SW480 (cell line): Measurements from ENCODE around the gene SYT2.
"Not testable (repeated sequence)": the region's sequence is repeated elsewhere in the genome, so short reads cannot be mapped to it uniquely, and the experiment has no call there.

Experiments used
- DNase-seq: peaks from one replicate; pipeline ENCODE4 v3.0.0-alpha.2; 2016; ENCODE audit warnings: low spot score

Gene SYT2

DNA sequence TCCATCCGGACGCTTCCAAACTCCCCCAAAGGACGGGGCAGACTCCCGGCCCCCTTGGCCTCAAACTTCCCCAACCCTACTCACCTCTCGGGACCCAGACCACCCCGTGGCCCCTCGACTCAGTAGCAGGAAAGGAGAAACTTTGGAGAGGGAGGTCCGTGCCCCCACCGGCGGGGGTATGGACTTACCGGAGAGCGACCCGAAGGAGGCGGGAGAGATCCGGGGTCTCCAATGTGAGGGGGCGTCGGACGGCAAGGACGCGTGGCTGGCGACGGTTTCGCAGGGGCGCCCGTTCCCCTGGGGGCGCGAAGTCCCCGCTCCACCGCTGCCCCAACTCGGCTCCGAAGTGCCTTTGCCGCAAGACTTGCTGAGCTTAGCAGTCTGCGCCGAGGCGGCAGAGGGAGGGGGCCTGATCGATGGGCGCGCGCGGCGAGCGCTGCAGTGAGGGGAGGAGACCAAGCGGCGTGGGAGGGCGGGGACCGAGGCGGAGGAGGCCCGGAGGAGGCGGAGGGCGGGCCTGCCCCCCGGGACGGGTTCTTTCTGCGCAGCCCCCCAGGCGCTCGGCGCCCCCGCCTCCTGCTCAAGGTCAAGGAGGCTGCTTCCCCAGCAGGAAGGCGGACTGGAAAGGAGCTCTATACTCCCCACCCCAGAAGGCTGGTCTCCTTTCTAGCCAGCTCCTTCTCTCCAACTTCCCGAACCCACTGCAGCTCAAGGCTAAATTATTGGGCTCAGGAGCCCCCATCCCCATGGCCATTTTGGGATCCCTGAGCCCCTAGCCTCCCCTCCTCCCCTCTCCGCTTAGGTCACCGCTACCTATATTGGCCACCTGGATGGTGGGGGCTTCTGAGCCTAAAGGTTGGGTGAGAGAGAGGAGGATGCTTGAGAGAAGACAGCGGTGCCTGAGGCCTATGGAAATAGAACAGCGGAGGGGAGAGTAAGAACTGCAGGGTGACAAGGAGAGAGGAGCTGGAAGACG is at the start of gene SYT2:
Gene SYT2 (minus strand): TSS at position 385 of the 976 bp plus-strand sequence. CDS start 104,682 bp downstream, outside the sequence.
- no peak for DNase-seq

DNA sequence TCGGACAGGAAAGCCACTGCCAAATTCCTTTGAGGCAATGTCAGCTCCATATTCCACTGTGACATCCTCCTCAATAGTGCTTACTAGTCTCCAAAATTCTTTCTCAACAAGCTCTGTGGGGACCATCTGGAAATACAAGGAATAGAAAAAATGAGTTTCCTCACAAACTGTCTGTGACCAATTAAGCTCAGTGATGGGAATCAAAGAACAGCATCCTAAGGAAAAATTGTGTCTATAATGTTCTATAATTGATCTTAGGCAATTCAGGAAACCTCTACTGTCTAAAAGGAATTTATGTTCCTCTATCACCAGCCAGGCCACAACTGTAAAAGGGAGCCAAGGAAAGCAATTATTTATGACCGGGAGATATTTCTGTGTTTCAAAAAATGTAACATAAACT is 46.1 kb upstream of the SYT2 start:
- no peak for DNase-seq

DNA sequence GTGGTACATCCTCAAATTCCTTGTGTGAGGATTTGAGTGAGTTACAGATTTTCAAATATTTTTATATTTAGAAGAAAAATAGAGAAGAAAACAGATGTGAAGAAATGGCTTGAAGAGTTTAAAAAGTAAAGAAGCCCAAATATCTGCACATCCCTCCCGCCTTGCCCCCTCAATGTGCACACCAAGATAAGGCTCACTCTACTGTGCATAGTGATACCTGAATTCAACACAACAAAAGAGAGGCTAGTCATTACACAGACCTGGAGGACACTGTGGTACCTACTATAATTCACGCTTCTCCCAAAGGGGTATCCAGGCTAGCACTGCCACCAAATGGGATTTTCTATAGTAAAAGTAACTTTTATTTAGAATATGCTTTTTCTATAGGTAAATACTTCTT is 44.0 kb upstream of the SYT2 start:
- DNase-seq: no peak

DNA sequence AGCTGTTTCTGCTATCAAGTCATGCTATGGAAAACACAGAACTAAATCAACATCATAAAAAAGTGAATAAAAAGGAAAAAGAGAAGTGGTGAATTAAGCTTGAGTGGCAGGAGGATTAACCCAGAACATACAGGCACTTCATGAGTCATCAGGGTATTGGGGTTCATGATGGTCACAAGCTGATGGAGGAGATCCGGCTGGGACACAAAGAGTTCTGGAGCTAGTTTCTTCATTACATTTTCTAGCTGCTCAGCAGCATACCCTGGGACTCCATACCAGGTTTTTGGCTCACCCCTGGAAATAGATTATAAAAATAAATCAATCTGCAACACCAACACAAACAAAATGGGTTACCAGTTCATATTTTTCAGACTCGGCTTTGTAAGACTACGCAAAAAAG is 42.5 kb upstream of the SYT2 start:
- no peak for DNase-seq

DNA sequence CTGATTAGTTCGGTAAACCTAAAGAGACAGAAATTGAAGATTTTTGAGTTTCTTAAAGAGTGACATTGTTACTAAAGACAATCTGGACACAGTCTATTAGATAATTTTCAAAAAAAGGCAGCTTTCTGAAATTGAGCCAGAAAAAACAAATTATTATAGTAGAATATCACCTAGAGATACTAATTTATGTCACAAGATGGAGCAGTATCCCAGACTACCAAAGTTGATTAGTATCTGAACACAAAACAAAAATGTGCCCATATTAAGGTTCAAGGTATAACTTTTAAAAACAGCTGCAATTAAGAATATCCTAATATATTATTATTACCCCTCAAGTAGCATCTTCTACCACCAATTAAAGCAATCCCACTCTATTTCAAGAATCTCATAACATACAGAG is 40.5 kb upstream of the SYT2 start:
- no peak for DNase-seq

DNA sequence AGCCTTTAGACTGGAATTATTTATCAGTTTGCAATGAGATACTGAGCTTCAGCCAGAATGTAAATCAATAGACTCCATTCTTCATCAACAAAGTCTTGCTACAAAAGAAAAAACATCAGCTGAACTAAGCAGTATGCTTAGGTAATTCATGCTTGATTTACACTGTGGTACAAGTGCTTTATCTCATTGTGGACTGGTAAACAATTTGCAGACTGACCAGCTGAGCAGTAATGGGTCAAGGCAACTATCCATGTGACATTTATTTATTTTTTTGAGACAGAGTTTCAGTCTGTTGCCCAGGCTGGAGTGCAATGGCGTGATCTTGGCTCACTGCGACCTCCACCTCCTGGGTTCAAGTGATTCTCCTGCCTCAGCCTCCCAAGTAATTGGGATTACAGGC is 39.8 kb upstream of the SYT2 start:
- no peak for DNase-seq

DNA sequence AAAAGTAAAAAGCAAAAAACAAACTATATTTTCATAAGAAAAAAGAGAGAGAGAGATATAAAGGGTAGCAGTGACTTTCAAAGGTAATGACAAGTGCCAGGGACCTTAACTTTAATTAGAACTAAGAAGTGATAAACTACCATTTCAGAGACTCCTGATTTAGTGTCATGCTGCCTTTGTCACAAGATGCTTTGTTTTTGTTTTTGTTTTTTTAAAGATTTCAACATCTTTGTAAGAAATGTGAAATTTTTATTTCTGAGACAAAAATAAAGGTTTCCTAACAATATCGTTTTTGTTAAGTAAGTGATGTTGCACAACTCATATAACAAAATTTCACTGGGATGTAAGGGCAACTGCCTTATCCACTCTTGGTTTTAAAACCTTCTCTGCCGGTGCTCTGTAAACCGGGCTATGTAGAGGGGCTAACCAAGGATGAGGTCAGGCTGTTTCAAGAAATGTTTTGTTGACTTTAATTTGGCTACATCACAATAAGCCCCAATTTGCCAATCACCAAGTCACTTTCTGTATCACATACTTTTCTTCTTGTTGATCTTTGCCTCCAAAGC is 35.2 kb upstream of the SYT2 start:
- no peak for DNase-seq

DNA sequence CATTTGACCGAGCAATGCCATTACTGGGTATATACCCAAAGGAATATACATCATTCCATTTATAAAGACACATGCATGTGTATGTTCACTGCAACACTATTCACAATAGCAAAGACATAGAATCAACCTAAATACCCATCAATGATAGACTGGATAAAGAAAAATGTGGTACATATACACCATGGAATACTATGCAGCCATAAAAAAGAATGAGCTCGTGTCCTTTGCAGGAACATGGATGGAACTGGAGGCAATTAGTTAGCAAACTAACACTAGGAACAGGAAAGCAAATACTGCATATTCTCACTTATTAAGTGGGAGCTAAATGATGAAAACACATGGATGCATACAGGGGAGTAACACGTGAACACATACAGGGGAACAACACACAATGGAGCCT is 34.5 kb upstream of the SYT2 start:
- not testable (repeated sequence) for DNase-seq

DNA sequence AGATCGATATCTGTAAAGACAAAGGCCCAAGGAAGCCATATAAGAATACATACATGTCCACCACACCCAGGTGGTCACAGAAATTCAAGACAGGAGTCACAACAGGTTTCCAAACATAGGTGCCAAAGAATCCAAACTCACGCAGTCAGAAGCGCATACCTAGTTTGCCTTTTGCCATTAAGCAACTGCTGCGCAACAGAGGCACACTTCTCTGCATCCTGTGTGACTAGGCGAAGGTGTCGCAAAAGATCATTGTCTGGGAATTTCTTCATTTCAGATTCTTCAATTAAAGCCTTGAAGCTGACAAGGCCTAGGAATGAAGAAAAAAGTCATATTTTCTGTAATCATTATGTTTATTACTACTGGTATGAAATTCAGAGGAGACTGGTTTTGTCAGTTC is 32.2 kb upstream of the SYT2 start:
- no peak for DNase-seq

DNA sequence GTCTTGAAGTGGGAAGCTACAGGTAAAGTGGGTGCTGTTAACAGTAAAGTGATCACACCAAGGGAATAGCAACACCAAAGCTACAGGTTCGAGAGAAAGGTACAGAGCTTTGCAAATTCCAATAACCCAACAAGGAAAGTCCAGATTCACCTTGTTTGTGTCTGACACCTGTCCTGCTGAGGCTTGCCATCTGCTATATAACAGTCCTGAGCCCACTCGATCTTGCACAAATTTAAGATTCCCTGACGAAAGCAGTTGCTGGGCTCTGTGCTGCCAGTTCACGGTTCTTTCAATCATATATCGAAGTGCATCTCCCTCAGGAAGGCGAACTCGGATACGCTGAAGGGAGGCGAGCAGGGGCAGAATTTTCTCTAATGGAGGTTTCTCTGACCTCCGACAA is 23.0 kb upstream of the SYT2 start:
- no peak for DNase-seq

DNA sequence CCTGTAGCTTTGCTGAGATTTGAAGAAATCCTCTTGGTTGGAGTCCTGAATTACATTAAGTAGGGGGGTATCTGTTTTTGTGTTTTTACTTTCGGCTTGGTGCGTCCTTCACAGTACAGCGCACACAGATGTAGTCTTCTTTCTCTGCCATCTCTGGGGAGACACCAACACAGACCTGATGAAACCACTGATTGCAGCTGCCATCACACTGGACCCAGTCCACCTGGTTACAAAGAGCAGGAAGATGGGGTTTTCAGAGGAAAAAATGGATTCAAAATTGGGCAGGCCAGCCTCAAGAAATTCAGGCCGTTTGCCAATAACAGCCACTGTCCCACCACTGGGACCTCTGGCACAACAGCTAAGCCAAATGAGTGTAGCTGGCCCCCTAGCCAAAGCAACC is 18.7 kb upstream of the SYT2 start:
- no peak for DNase-seq

DNA sequence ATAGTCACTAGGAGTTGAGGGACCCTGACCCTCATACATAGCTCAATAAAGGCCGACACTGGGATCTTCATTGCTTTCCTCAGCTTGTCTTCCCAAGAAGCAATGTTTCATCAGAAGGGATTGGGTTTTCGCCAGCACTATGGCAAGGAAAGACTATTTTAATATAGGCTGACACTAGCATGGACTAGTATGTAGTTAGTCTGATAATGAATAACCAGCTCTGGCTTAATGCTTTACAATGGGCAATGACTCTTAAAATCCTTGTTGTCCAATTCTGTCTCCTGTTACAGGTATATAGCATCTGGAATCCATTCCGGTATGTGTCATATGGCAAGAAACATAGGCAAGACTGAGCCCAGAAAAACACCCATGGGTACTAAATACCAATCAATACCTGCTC is 15.3 kb upstream of the SYT2 start:
- DNase-seq: no peak

DNA sequence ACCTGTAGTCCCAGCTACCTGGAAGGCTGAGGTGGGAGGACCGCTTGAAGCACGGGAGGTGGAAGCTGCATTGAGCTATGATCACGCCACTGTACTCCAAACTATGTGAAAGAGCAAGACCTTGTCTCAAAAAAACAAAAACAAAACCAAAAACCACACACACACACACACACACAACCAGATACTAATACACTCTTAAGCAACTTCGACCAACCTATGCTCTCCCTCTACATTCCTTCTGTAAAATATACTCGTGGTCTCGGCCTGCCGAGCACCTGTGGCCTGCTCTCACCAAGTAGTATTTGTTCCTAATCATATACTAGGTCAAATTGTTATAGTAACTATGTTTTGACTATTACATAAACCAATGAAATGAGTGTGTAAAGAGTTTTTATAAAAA is 13.5 kb upstream of the SYT2 start:
- DNase-seq: no peak

DNA sequence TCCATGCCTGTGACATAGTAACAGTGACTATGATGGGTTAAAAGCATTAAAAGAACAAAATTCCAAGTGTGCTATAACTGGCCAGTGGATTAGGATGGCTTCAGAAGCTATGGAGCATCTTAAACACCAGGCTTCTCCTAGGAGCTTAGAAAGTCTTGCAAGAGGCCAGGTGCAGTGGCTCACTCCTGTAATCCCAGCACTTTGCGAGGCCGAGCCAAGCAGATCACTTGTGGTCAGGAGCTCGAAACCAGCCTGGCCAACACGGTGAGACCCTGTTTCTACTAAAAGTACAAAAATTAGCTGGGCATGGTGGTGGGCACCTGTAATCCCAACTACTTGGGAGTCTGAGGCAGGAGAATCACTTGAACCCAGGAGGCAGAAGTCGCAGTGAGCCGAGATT is 12.8 kb upstream of the SYT2 start:
- not testable (repeated sequence) for DNase-seq

DNA sequence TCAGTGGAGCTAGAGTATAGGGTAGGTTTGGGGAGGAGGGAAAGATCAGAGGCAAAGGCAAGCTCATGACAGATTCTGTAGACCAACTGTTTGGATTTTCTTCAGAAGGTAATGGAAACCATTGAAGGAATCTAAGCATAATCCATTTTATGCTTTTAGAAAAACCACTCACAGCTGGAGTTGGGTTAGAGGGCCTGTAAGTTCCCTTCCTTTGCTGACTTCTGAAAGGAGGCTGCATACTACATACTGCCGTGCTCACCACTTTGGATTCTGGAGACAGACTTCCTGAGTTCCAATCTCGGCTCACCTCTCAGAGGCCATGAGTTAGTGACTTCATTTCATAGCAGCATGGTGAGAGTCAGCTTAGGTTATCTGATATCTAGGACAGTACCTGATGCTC is 6.4 kb upstream of the SYT2 start:
- DNase-seq: no peak

DNA sequence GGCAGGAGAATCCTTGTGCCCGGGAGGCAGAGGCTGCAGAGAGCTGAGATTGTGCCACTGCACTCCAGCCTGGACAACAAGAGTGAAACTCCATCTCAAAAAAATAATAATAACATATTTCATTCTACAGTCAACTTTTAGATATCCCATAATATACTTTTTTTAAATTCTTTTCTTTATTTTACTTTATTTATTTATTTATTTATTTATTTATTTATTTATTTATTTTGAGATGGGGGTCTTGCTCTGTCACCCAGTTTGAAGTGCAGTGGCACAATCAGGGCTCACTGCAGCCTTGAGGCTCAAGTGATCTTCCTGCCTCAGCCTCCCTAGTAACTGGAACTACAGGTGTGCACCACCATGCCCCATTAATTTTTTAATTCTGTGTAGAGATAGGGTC is 3.9 kb upstream of the SYT2 start:
- not testable (repeated sequence) for DNase-seq

DNA sequence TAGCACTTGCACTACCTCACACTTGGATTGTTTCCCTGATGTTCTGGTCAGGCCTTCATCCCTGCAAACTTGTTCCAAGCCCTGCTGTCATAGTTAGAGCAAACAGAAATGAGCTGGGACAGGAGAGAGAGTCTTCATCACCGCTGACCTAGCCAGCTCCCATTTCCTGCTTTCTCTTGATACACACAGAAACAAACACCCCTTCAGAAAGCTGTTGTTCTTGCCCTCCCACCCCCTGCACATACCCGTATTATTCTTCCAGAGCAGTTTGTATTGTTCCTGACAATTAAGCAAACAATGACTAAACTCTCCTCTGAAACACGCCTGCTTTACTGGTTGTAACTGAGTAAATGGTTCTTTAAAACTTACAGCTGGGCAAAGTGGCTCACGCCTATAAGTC is 2.9 kb upstream of the SYT2 start:
- DNase-seq: no peak

DNA sequence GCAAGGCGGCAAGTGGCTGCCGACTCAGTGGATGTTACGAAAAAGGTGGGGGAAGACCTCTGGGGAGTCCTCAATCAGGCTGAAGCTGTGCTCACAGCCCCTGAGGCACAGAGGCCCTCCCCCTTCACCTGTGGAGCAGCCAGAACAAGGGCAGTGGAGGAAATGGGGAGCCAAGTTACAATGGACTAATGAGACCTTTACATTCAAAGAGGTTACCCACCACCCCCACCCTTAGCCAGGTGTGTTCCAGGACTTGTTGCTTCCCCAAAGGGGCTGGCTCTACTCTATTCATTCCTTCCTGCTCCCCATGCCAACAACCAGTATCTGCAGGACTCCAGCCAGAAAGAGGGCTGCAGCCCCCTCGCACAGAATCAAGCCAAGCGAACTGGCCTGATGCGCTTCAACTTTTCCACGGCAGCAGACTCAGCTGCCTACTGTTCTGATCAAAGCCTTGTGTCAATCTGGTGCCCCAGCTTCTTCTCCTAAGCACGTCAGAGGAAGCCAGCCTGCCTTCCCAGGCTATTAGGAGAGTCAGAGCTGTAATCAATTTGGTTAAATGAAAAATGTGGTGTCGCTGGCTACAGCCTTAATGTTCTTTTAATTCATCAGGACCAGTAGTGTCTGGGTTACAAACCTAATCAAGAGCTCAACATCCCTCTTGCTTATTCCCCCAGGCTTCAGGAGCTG is 1.8 kb upstream of the SYT2 start:
- no peak for DNase-seq

DNA sequence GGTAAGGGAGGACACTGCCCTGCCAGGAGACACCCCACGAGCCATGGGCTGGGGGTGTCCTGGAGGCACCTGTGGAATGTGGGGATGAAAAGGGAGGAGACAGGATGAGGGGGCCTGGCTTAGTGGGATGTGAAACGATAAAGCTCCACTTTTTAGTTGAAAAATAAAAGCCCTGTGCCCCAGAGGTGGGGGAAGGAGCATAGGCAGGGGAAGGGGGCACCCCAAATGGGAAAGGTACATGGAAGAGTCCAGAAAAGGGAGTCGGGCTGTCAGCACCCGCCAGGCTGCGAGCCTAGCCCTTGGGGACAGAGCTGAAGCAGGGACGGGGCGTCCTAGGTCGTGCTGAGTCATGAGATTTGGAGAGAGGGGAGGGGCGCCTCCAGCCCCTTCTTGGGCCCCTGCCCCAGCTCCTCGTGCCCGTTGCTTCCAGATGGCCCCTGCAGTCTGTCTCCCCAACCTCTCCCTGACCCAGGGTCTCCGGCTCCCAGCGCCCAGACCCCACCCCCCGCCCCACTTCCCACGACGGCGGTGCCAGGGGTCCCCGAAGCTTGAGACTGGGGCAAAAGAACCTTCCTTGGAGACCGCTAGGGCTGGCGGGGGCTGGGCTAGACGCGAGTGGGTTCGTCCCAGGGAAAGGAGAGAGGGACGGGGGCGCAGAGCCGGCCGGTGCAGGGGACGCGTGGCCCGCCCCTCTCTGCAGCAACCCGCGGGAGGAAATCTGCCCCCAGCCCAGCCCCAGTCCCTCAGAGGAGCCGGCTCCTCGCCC is 795 bp downstream of the SYT2 start:
- no peak for DNase-seq

DNA sequence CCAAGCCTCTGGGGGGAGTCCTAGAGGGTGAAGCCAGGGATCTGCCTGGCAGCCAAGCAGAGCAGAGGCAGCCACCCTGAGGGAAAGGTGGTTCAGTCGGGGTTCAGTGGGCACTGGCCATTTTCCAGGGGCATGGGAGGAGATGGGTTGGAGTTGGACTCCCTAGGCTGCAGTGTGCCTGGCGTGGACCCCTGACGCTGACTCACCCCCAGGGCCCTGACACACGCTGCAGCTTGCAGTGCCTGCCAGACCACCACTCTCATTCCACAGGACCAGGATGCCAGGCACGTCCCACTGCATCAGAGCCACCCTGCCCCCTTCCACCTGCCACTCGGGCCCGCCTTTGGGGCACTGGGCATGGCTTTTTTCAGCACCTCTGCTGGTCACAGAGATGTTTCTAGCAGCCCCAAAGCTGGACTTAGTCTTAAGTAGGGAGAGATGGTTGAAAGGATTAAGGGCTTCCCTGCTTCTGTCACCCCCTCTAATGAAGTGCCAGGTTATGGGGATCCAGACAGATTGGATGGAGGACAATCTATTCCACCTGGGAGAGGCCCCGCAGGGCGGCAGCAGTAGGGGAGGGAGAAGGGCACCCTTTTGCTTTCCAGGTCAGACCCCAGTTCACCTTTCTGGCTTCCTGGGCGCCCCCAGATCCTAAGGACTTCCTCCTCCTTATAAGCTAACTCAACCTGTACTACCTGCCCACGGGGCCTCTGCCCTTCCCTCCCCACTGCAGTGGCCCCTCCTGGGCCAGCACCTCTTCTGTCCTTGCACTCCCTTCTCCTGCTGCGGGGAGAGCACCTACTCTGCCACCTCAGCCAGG is 1.6 kb downstream of the SYT2 start:
- DNase-seq: no peak

DNA sequence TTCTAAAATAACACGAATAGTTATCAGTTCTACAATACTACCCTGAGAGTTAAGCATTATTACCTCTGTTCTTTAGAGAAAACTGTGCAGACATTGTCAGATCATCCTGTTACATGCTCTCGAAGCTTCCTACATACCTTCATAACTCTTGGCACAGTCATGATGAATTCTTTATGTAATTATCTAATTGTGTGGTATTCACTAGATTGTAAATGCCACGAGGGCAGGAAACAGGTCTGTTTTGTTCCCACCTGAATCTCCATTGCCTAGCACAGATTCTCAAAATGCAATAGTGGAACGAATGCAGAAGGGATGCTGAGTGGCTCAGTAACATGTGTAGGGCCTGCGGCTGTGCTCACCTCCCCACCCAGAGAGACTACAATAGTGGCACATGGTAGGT is 3.4 kb downstream of the SYT2 start:
- no peak for DNase-seq
